Measurements from ENCODE around the gene PCDHA6.

DNA sequence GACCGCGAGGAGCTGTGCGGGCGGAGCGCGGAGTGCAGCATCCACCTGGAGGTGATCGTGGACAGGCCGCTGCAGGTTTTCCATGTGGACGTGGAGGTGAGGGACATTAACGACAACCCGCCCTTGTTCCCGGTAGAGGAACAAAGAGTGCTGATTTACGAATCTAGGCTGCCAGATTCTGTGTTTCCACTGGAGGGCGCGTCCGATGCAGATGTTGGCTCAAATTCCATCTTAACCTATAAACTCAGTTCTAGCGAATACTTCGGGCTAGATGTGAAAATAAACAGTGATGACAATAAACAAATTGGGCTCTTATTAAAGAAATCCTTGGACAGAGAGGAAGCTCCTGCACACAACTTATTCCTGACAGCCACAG lies 590 bp downstream of the PCDHA6 start:
- TF ChIP-seq, protein P1, sequence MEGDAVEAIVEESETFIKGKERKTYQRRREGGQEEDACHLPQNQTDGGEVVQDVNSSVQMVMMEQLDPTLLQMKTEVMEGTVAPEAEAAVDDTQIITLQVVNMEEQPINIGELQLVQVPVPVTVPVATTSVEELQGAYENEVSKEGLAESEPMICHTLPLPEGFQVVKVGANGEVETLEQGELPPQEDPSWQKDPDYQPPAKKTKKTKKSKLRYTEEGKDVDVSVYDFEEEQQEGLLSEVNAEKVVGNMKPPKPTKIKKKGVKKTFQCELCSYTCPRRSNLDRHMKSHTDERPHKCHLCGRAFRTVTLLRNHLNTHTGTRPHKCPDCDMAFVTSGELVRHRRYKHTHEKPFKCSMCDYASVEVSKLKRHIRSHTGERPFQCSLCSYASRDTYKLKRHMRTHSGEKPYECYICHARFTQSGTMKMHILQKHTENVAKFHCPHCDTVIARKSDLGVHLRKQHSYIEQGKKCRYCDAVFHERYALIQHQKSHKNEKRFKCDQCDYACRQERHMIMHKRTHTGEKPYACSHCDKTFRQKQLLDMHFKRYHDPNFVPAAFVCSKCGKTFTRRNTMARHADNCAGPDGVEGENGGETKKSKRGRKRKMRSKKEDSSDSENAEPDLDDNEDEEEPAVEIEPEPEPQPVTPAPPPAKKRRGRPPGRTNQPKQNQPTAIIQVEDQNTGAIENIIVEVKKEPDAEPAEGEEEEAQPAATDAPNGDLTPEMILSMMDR (IDR thresholded peaks at IDR 0.05): no peak
- TF ChIP-seq POLR2A (IDR thresholded peaks at IDR 0.05): no peak
- TF ChIP-seq EP300 (IDR thresholded peaks at IDR 0.05; ENCODE audit: low read depth): no peak
- TF ChIP-seq POLR2AphosphoS5 (IDR thresholded peaks at IDR 0.05): no peak
